Activated effector memory CD4-positive, alpha-beta T cell treated with Interleukin-2 at 50 U/mL for 16 hours (primary cell): ENCODE results near the gene ITGA2B.
"Not testable (repeated sequence)": the region's sequence is repeated elsewhere in the genome, so short reads cannot be mapped to it uniquely, and the experiment has no call there.

Experiments used
- DNase-seq: peaks from one replicate; pipeline ENCODE4 v3.0.0-alpha.2; 2020

Gene ITGA2B

DNA sequence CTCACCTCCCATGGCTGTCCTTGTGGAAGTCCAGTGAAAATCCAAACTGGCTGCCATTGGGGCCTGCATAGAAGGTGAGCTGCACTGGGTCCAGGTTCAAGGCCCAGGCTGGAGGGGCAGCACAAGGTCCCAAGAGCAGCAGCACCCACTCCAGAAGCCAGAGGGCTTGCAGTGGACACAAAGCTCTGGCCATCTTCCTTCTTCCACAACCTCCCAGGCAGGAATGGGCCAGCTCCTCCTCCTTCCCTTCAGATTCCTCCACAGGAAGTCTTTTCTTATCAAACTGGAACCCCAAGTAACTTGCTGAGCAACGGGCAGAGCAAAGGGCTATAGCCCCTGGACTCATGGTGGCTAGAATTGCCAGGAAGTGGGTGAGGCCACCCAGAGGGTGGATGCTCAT, at the start of gene ITGA2B:
TSS of gene ITGA2B (minus strand) at position 369 of the 400 bp plus-strand sequence. CDS start at position 193, 176 bp downstream.
- no peak for DNase-seq

DNA sequence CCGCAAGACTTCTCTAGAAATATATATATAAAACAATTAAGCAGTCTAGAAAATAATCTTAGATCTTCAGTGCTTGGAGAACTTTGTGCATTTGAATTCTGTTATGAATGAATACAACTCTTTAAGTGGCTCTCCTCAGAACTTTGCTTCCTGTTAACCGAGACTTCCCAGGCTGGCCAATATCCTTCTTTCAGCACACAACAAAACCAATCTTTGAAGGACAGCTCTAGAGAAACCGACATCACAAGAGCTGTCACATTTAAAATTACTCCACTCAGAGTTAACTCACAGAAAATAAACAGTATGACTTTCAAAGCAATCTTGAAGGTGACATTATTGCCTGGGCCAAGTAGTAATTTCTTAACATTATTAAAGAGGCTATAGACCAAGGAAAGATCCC, 49.7 kb upstream of the ITGA2B start:
- no peak for DNase-seq

DNA sequence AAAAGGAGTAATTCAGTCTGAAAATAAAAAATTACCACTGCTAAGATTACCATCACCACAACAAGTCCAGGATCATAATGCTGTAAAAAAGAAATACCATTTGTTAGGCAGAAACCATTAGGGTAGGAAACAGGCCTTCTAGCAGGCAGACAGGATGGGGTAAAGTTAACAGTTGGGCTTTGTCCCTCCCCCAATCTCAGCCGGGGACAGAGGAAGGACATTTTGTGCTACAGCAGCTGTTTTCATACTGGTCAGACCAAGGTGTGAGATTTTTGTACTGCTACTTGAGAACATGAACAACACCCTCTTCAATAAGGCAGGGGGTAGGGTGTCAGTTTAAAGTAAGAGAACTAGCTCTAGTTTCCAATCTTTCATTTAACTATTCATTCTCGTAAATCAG, 49.2 kb upstream of the ITGA2B start:
- DNase-seq, result no peak

DNA sequence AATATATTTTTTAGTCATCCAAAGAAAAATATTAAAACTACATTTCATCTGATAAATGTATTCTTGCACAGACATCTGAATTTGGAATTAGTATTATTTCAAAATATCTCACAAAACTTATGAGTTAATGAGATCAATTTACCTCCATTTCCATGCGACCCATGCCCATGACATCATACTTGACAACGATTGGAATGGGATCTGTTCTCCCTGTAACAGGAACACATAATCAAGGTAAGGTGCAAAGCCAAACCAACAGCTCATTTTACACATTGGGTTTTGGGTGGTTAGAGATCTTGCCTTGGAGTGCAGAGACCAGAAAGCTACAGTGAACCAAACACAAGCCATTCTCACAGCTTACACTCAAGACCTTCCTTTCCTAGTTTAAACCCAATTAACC, 46.9 kb upstream of the ITGA2B start:
- DNase-seq, result no peak

DNA sequence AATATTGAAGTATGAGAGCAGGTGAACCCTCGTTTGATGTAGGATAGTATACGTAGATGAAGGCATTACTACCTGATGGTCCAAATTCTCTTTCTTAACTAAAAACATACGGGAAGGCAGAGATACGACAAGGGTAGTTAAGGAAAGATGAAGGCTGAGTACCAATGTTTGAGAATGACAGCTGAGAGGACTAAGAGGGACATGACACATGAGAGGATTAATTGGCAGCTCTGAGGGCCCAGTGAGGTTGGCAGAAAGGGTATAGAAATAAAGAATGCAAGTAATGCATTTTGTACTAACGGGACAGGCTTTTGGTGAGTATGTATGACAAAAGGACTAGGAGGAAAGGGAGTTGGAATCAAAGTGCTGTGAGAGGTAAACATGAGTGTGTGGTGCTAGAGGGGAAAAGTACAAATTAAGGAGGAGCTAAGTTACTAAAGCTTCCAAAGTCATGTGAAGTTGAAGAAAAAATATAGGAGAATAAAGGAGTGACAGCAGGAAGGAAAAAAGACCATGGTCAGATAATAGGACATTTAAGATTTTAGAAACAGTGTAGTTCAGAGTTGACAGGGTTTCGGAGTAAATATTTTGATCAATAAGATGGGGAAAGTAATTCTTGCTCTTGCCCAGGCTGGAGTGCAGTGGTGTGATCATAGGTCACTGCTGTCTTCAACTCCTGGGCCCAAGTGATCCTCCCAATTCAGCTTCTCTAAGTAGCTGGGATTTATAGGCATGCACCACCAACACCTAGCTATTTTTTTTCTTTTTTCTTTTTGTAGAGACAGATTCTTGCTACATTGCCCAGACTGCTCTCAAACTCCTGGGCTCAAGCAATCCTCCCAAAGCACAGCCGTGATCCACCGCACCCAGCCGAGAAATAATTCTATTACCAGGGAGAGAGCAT, 43.1 kb upstream of the ITGA2B start:
- no peak for DNase-seq

DNA sequence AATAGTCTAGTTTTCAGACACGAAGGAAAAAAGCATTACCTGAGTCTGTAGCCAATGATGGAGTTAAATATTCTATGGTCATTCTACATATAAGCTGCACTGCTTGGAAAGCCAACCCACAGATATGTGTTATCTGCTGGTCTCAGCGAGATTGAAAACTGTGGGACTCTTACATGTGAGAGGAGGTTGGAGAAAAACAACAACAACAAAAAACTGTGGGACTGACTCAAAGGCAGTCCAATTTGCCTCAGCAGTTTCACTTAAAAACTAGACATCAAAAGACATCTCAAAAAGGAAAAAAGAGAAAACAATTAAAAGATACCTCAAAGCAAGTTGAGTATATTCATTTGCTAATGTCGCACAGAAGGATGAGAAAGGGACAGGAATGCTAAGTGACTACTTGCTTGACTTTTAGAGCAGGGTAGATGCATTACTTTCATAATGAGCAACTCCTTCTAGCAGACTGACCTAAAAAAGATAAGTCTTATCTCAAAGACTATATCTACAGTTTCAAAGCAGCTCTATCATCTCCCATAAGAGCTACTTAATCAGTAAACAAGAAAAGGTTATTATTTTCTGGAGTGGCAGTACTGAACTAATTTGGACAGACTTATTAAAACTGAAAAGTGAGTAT, 35.5 kb upstream of the ITGA2B start:
- no peak for DNase-seq

DNA sequence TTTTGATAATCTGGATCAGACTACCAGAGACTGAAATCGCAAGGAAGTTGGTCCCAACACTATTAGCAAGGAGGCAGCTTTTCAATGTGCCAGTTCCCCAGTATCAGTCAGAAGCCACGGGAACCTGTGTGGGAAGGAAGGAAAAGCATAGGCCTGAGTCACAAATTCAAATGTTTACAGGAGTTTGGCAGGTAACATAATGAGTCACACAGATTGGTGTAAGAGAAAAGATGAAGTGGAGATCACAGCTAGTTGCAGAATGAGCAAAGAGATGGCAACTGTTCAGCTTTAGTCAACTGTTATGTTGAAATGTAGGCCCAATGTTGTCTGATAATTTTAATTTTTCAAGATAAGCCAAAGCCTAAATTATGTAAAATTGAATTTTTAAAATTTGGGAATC, 28.1 kb upstream of the ITGA2B start:
- DNase-seq, result no peak

DNA sequence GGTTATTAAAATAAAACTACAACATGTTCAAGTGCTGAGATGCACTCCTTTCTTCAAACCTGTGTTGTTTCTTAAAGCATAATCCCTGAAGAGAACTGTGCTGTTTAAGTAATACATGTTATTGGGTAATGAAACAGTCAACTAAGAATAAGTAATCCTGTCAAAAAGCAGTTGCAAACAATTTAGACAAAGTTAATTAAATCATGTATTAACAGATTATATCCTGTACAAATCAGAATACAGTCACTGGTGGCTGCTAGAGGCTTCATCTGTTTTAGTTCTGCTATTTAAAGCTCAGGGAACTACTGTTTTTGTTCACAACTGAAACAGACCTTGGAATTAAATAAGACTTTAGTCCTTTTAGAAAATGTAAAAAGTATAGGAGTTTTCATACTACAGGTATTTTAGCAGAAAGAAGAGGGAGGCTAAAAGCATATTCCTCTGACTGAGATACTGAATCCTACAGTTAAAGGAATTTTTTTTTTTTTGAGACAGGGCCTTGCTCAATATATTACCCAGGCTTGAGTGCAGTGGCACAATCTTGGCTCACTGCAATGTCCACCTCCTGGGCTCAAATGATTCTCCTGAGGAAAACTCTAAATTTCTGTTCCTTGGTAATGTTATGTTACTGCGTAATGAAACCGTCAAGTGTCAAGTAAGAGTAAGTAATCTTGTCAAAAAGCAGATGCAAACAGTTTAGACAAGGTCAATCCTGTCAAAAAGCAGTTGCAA, 27.3 kb upstream of the ITGA2B start:
- no peak for DNase-seq

DNA sequence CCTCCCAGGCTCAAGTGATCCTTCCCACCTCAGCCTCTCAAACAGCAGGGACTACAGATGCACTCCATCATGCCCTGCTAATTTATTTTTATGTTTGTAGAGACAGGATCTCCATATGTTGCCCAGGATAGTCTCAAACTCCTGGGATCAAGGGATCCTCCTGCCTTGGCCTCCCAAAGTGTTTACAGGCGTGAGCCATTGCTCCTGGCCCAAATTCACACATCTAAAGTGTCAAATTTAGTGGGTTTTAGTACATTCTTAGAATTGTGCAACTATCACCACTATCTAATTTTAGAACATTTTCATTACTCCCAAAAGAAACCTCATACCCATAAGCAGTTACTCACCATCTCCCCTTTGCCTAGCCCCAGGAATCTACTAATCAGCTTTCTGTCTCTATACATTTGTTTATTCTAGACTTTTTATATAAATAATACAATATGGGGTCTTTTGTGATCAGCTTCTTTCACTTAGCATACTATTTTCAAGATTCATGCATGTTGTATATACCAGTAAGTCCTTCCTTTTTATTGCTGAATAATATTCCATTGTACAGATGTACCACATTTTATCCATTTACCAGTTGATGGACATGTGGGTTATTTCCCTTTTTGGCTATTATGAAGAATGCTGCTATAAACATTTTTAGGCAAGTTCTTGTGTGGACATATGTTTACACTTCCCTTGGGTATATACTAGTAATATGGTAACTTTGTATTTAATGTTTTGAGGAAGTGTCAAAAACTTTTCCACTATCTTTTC, 25.1 kb upstream of the ITGA2B start:
- DNase-seq, result no peak

DNA sequence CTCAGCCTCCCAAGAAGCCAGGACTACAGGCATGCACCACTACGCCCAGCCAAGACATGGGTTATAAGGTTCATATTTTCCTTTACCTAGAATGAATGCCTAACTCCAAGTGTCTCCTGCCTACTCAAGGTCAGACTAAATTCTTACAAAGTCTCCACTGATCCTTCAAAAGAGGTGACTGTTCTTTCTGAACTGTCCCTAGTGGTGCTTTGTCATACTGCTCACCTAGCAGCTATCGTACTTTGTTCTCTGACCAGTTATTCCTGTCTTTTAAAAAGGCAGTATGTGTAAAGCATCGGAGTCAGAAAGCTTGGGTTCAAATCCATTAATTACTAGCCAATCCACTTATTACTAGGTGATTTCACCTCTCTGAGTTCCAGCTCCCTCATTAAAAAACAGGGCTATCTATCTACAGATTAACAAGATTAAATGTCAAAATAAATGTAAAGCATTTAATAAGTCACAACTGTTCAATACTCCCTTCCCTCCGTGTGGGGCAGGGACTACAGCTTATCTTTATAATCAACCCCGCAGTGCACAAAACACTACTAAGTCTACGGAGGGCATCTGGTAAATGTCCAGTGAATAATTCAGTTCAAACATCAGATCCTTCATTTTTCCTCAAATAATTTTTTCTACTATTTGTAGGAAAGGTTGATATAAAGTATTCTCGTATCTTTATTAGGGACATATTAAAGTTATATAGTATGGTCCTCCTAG, 20.0 kb upstream of the ITGA2B start:
- DNase-seq, result no peak

DNA sequence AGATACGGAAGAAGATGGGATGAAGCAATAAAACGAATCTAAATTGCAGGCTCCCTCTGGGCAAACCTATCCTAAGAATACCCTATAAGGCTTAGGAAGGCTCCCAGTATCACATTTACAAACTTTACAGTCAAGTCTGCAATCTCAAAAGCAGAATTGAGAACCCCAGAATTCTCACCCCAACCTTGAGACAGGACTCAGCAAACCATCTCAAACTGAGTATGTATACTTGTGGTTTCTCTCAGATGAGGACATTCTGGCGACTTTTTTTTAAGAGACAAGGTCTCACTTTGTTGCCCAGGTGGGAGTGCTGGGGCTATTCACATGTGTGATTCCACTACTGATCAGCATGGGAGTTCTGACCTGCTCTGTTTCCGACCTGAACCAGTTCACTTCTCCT, 19.3 kb upstream of the ITGA2B start:
- DNase-seq, result no peak

DNA sequence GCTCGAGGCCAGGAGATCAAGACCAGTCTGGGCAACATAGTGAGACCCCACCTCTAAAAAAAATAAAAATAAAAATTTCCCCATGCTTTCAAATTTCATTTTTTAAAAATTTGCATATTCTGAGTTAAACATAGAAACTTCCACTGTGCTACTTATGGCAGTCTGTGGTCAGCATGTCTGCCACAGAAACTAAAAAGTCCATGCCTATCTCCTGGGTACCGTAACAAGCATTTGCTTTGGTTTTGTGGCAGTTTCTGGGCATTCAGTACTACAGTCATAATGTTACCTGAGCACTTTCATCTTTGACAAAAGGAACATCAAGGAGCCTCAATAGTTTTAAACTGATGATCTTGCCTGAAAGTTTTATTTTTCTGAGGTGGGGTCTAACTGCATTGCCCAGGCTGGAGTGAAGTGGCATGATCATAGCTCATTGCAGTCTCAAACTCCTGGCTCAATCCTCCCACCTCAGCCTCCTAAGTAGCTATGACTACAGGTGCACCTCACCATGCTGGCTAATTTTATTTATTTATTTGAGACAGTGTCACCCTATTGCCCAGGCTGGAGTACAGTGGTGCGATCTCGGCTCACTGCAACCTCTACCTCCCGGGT, 13.2 kb upstream of the ITGA2B start:
- no peak for DNase-seq

DNA sequence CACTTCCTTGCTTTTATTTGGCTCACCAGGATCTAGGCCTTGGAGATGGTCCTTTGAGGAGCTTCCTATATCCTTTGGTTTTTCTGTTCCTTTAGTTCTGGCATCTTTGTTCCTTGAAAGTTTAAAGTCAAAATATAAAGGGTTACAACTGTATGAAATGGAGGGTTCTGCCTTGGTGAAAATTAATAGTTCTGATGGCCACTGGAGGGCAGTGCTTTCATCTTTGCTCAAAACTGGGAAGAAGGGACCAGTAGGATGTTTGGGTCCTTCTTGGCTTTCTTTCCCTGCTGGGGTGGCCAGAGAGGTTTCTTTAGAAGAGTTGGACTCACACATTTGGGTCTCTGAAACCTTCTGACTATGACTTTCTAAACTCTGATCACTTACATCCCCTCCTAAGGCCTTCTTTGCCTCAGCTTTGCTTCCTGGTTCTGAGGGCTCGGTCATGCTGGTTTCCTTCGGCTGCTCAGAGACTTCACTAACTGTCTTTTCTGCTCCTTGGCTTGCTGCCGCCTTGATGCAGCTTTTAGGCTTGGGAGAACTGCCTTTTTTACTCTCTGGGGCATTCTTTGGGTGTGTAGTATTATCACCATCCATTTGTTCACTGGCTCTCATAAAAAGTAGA, 10.9 kb upstream of the ITGA2B start:
- DNase-seq, result no peak

DNA sequence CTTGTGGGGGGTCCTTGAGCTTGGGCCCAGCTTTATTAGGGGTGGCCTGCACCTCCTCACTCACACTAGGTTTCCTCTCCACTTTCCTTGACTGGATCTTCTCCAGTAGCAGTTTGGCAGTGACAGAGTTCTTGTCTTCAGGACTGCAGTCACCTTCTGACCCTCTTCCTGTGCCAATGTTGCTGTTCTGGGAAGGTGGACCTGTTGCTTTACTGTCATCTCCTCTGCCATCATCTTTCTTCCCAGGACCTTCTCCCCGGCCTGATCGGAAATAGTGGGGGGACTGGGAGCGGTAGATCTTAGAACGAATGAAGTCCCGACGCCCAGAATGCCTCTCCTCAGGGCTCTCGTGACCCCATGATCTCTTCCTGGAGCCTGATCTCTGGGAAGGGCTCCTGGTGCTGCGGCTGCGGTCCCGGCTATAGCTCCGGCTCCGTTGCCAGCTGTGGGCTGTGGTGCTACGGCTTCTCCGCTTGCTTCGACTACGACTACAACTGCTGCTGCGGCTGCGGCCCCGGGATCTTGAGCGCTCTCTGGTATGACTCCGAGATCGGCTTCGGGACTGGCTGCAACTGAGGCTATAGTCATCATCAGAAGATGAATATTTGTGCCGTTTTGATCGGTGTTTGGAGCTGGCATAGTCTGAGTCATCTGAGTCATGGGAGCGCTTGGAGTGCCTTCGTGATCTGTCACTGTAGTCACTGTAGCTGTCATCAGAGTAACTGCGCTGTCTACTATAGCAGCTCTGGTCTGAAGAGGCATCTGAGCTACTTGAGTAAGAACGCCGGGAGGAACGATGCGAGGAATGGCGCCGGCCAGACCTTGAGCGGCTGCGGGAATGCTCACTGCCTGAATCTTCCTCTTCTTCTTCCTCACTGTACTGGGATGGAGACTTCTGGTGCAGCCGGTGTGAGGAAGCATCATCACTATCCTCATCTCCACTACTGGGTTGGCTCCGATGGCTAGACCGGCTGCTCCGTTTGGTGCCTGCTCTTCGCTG, 9.5 kb upstream of the ITGA2B start:
- DNase-seq, result no peak

DNA sequence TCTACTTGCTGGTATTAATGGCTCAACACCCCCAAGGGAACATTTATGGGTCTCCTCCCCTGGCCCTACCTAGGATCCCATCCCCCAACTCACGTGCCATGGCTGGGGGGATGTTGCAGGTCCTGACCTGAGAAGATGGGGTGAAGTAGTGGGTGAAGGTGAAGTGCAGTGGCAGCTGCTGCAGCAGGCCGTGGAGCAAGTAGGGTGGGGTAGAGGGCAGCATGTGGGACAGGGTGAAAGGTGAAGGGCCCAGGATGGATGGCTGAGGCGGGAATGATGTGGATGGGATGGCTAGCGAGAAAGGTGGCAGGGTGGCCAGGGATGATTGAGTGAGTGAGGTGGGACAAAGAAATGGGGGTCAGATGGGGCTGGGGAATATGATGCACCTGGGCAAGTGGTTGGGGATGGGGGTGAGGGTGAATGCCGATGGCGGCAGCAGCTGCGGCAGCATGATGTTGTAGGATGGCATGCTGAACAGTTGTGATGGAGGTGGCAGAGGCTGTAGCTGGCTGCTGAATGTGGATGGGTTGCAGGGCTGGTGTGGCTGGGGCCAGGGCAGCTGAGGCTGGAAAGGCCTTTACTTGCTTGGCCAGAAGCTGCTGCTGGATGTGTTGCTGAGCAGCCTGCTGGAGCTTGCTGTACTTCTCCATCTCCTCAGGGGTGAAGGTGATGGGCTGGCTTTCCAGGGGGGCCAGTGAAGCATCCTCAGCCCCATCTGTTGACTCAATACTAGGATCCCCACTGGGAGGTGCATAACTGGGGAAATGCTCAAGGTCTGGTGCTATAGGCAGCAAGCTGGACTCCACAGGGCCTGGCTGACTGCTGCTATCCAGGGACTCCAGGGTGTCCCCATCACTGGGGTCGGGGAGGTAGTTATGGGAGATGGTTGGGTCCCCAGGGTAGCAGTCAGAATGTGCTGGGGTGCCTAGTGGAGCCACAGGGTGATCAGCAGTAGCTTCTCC, 8.3 kb upstream of the ITGA2B start:
- DNase-seq, result no peak

DNA sequence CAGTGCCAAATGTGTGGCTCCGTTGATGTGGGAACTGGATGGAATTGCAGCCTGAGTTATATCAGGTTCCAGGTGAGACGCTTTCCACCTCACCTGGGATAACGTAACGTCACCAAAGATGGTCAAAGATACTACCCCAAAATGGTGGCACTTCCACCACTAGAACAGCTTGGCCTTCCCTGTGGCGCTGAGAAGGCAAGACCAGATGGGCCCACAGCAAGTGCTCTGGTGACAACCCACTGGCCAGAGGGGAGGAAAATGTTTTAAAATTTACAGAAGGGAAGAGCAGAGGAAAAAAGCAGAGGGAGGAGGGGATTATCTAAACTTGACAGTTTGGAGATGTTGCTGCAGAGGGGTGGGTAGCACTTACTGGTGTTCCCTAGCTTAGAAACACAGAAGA, 7.5 kb upstream of the ITGA2B start:
- no peak for DNase-seq

DNA sequence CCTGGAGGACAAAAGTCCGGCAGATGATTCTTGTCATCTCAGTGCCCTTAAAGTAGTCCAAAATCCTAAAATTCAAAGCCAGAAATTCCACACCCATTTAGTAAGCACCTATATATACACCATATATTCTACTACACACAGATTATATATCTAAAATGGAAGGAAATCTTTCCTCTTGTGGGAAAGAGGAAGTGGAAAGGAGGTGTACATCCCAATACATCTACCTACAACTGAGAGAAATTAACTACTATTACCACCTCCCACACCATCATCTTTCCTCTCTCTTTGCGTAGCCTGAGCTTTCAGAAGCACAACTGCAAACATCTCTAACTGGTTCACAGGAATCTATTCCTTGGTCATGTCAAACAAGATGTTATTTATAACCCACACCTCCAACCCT, 5.4 kb upstream of the ITGA2B start:
- DNase-seq, result no peak

DNA sequence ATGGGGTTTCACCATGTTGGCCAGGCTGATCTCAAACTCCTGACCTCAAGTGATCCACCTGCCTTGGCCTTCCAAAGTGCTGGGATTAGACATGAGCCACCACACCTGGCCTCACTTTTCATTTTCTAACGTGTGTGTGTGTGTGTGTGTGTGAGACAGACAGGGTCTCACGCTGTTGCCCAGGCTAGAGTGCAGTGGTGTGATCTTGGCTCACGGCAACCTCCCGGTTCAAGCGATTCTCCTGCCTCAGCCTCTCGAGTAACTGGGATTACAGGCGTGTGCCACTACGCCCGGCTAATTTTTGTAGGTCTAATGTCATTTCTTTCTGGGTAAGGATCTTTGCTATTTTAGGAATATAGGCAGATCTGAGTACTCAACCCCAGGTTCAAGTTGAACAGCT, 4.7 kb upstream of the ITGA2B start:
- not testable (repeated sequence) for DNase-seq
